Endothelial cell of umbilical vein (primary cell): Measurements from ENCODE around the gene FMNL3. TPM values are rescaled to one million over a fixed set of nuclear protein-coding genes. Genes with fewer than 3 reads are reported as not detected.

Experiments used
- BruUV-seq: library from RNA; stranded (reverse); fragments of 400-500 nt; replicated peaks from 2 replicates; lab custom pipeline; 2021; lab: Mats Ljungman, UMichigan
- CTCF ChIA-PET: fragments of 300-600, 350-600 bp; sonication (Branson Sonifier 250); formaldehyde crosslinking; loops from one replicate; lab custom pipeline; 2021; ENCODE audit warnings: antibody characterized with exemption, inconsistent platforms; lab: Charles Lee
- POLR2A ChIA-PET: fragments of 300-600, 350-600 bp; sonication (Branson Sonifier 250); formaldehyde crosslinking; loops from one replicate; lab custom pipeline; 2021; ENCODE audit warnings: antibody characterized with exemption, inconsistent platforms; lab: Charles Lee
- DNase-seq: peaks from one replicate; pipeline ENCODE4 v3.0.0-alpha.2; 2011; ENCODE audit warnings: low read depth, low spot score
- FAIRE-seq: peaks from 2 replicates; lab custom pipeline; 2011; peaks lifted over from hg19 to GRCh38; lab: Jason Lieb, UNC
- H2AFZ ChIP-seq: 2 replicates; pipeline ENCODE4 v1.6.0; 2012; ENCODE audit warnings: low read depth, low read length, control low read depth, inconsistent platforms
- H3K27ac ChIP-seq: 2 replicates; pipeline ENCODE4 v1.5.1; 2011; ENCODE audit warnings: low read depth, mild to moderate bottlenecking, control low read depth, low read length, moderate library complexity; ENCODE audit not compliant: insufficient read depth
- H3K27me3 ChIP-seq, 2 experiments: 2 replicates each; pipeline versions ENCODE4 v1.6.0 to v1.6.1; 2011; ENCODE audit warnings: low read length in 2 of 2, mixed read lengths in 1 of 2; ENCODE audit not compliant: control insufficient read depth in 2 of 2, insufficient read depth in 2 of 2
- H3K36me3 ChIP-seq, 2 experiments: 2 replicates in 1 of 2; 3 replicates in 1 of 2; pipeline ENCODE4 v1.5.1; 2011; ENCODE audit warnings: low read length in 2 of 2, mild to moderate bottlenecking in 1 of 2, moderate library complexity in 1 of 2; ENCODE audit not compliant: control insufficient read depth in 2 of 2, insufficient read depth in 2 of 2; ENCODE audit errors: extremely low read depth in 1 of 2
- H3K4me1 ChIP-seq: 3 replicates; pipeline ENCODE4 v1.5.1; 2011; ENCODE audit warnings: mild to moderate bottlenecking, low read length; ENCODE audit not compliant: control insufficient read depth, insufficient read depth; ENCODE audit errors: extremely low read depth
- H3K4me2 ChIP-seq: 2 replicates; pipeline ENCODE4 v1.6.1; 2011; ENCODE audit warnings: low read length, control low read depth, mixed read lengths; ENCODE audit not compliant: insufficient read depth
- H3K4me3 ChIP-seq, 3 experiments: fragments of 200-600 bp in 1 of 3; sonication (generic), shearing (Covaris generic) in 1 of 3; replicated peaks in 1 of 3; 2 replicates each; pipeline ENCODE4 v1.5.1; 2011 to 2016; ENCODE audit warnings: control low read depth in 3 of 3, low read length in 3 of 3, mild to moderate bottlenecking in 2 of 3, inconsistent platforms in 1 of 3, low read depth in 1 of 3, moderate library complexity in 1 of 3; ENCODE audit not compliant: insufficient read depth in 1 of 3
- H3K79me2 ChIP-seq: 2 replicates; pipeline ENCODE4 v1.6.0; 2012; ENCODE audit warnings: low read length, inconsistent platforms; ENCODE audit not compliant: control insufficient read depth, insufficient read depth
- H3K9ac ChIP-seq: replicated peaks from 2 replicates; pipeline ENCODE3; 2011; ENCODE audit warnings: low read length, control low read depth; ENCODE audit not compliant: insufficient read depth; ENCODE audit errors: extremely low read depth
- H3K9me1 ChIP-seq: replicated peaks from 3 replicates; pipeline ENCODE4 v1.6.0; 2011; ENCODE audit warnings: mild to moderate bottlenecking, low read length; ENCODE audit not compliant: control insufficient read depth, insufficient read depth; ENCODE audit errors: extremely low read depth
- H3K9me3 ChIP-seq: replicated peaks from 2 replicates; pipeline ENCODE4 v1.5.1; 2012; ENCODE audit warnings: low read length, inconsistent platforms; ENCODE audit not compliant: control insufficient read depth, insufficient read depth
- H4K20me1 ChIP-seq: replicated peaks from 2 replicates; pipeline ENCODE3; 2011; ENCODE audit warnings: mild to moderate bottlenecking, low read length; ENCODE audit not compliant: control insufficient read depth, insufficient read depth; ENCODE audit errors: extremely low read depth
- EZH2 ChIP-seq: IDR thresholded peaks from 2 replicates; pipeline ENCODE4 v1.6.1; 2012; ENCODE audit warnings: borderline replicate concordance, low read depth, mild to moderate bottlenecking, moderate library complexity, low read length, inconsistent platforms; ENCODE audit not compliant: severe bottlenecking
- FOS ChIP-seq: IDR thresholded peaks from 2 replicates; pipeline ENCODE4 v1.6.1; 2011; ENCODE audit warnings: mild to moderate bottlenecking, low read length, moderate library complexity, borderline replicate concordance; ENCODE audit not compliant: insufficient read depth
- GATA2 ChIP-seq: IDR thresholded peaks from 2 replicates; pipeline ENCODE4 v1.7.0; 2011; ENCODE audit warnings: low read depth, mild to moderate bottlenecking, moderate library complexity, mixed read lengths, low read length; ENCODE audit not compliant: insufficient read length, insufficient read depth
- JUN ChIP-seq: IDR thresholded peaks from 2 replicates; pipeline ENCODE4 v1.6.1; 2011; ENCODE audit warnings: borderline replicate concordance, low read depth; ENCODE audit not compliant: insufficient read length, insufficient read depth
- MYC ChIP-seq: IDR thresholded peaks from one replicate; pipeline ENCODE4 v1.6.1; 2011; ENCODE audit warnings: mild to moderate bottlenecking, low read depth, low read length
- POLR2A ChIP-seq: IDR thresholded peaks from 2 replicates; pipeline ENCODE4 v1.6.1; 2012; ENCODE audit warnings: low read depth, mild to moderate bottlenecking, control low read depth, low read length
- POLR2AphosphoS5 ChIP-seq: IDR thresholded peaks from 2 replicates; pipeline ENCODE4 v1.6.1; 2012; ENCODE audit warnings: low read depth, mild to moderate bottlenecking, control low read depth, low read length, moderate library complexity; ENCODE audit not compliant: insufficient read depth
- dilution Hi-C: fragments of 300-500 bp; cut with MboI; formaldehyde crosslinking; loops from one replicate; pipeline ENCODE4 v1.15.0; 2019; ENCODE audit warnings: low sequenced_read_pairs; ENCODE audit not compliant: extremely low pct_ligation_motif_present
- intact Hi-C: fragments of 100-400 bp; cut with micrococcal nuclease; formaldehyde crosslinking; loops from one replicate; pipeline ENCODE4 v1.10.0; 2022
- polyA plus RNA-seq, 4 experiments: library from polyadenylated mRNA; depleted of rRNA in 3 of 4; stranded (reverse) in 3 of 4; unstranded in 1 of 4; fragments of >200 nt; gene quantifications; 2 replicates each; pipeline versions ENCODE4 v1.2.1 to v1.2.3, GENCODE V29; 2011 to 2012; ENCODE audit warnings: missing spikeins in 1 of 4
- total RNA-seq: library from RNA; stranded (reverse); gene quantifications from 2 replicates; pipeline ENCODE4 v1.2.3, GENCODE V29; 2021
- TF ChIP-seq, protein P1 (sequence below), 2 donors: IDR thresholded peaks; 1 replicate in 1 of 2; 2 replicates in 1 of 2; pipeline ENCODE4 v1.5.1; 2011; ENCODE audit warnings: low read length in 2 of 2, mild to moderate bottlenecking in 2 of 2, moderate library complexity in 2 of 2, control low read depth in 1 of 2, inconsistent platforms in 1 of 2, low read depth in 1 of 2; ENCODE audit not compliant: insufficient read depth in 1 of 2; ENCODE audit errors: extremely low read depth in 1 of 2
- TF ChIP-seq, protein P2 (sequence below): IDR thresholded peaks from 2 replicates; pipeline ENCODE4 v1.6.1; 2011; ENCODE audit not compliant: insufficient read depth, insufficient read length

FMNL3 gene
- total and polyA plus RNA-seq, 2 donors (not counting 3 experiments of a cell fraction or from before 2014, with no cell fraction given) = 35.1 to 93.3 TPM

DNA sequence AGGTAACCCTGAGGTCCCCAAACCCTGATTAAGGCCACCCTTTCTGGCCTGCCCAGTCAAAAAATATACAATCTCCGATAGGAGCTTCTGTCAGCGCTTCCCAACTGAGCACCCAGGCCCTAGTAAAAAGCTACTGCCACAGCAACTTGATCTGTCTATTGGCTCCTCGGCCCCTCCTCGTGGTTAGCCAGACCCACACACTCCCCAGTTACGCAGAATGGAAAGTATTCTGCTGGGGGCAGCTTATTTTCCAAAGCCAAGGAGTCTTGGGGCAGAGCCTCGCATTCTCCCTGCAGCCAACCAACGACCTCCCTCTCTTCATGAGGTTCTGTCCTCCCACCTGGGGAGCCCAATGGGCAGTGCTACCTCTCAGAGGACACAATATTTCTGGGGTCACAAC lies 32.1 kb downstream of the FMNL3 start:
- peaks cover 56% of the 10 kb centered on the region for H3K79me2 ChIP-seq
- no peaks in the 10 kb centered on the region for H3K27me3 ChIP-seq
- BruUV-seq = no TSS peak
- peaks cover 45% of the 10 kb centered on the region for H3K4me1 ChIP-seq
- DNase-seq = no peak
- no peak overlapping the region for H2AFZ ChIP-seq
- FAIRE-seq = no peak
- no peaks in the 10 kb centered on the region for H3K36me3 ChIP-seq
- H3K9ac ChIP-seq = no peak overlapping the region
- no peaks in the 10 kb centered on the region for H4K20me1 ChIP-seq
- TF ChIP-seq, protein P1, sequence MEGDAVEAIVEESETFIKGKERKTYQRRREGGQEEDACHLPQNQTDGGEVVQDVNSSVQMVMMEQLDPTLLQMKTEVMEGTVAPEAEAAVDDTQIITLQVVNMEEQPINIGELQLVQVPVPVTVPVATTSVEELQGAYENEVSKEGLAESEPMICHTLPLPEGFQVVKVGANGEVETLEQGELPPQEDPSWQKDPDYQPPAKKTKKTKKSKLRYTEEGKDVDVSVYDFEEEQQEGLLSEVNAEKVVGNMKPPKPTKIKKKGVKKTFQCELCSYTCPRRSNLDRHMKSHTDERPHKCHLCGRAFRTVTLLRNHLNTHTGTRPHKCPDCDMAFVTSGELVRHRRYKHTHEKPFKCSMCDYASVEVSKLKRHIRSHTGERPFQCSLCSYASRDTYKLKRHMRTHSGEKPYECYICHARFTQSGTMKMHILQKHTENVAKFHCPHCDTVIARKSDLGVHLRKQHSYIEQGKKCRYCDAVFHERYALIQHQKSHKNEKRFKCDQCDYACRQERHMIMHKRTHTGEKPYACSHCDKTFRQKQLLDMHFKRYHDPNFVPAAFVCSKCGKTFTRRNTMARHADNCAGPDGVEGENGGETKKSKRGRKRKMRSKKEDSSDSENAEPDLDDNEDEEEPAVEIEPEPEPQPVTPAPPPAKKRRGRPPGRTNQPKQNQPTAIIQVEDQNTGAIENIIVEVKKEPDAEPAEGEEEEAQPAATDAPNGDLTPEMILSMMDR (IDR thresholded peaks at IDR 0.05; ENCODE audit: extremely low read depth in 1 of 2, insufficient read depth in 1 of 2, low read depth in 1 of 2, low read length in 2 of 2) = no peak
- TF ChIP-seq MYC (no peak), POLR2A (no peak)
- intact Hi-C loops = no loop called here
- no peaks in the 10 kb centered on the region for H3K9me1 ChIP-seq
- ChIA-PET POLR2A (interaction anchor here (3.4 kb wide), 1 partner anchor 12 kb away, joined by 21 read pairs; no protein-coding TSS in a partner anchor), CTCF (interaction anchor here (0.7 to 6.2 kb wide), 13 partner anchors 9 to 66 kb away, joined by 3 to 56 read pairs (median 9); partner anchors contain the start of gene TMBIM6)
- no peak overlapping the region for H3K4me2 ChIP-seq
- no peak overlapping the region for H3K4me3 ChIP-seq
- no peak overlapping the region for H3K27ac ChIP-seq
- H3K9me3 ChIP-seq = no peaks in the 10 kb centered on the region
- dilution Hi-C loops = no loop called here

DNA sequence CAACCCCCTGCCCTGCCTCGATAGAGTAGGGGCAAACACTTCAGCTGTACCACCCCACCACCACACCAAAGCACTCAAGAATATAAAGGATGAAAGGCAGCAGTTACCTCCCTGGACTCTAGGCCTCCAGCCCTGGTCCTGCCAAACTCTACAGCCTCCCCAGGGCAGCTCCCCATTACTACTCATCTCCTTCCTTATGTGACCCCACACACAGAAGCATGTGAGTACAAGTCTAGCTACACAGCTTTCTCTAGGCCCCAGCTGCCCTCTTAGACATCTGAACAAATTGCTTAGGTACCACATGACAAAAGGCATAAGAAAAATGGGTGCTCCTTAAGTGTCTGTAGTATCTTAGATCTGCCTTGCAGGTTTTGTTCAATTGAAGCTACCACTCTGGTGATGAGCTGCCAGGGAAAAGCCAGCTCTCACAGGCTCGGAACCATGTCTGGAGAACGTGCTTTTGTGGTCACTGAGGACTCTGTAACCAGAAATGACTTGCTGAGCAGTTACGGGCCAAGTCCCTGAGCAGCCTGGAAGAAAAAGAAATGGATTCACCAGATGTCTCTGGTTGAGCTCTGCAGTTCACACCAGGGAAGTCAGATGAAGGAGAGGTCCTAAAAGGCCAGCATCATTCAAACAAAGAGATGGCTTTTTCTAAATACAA lies 32.8 kb downstream of the FMNL3 start:
- peaks cover 45% of the 10 kb centered on the region for H3K4me1 ChIP-seq
- FAIRE-seq (peak; percentile 63), DNase-seq (no peak)
- intact Hi-C loops (no loop called here), dilution Hi-C loops (no loop called here)
- no peak overlapping the region for H3K4me3 ChIP-seq
- peak overlapping the region; percentile 74 for H3K9ac ChIP-seq
- POLR2A ChIA-PET = interaction anchor here (0.6 to 3.4 kb wide), 5 partner anchors 11 to 67 kb away, joined by 3 to 21 read pairs (median 6); partner anchors contain the start of gene TMBIM6
- no peak overlapping the region for H2AFZ ChIP-seq
- H3K4me2 ChIP-seq = peak overlapping the region; percentile 8
- no peaks in the 10 kb centered on the region for H4K20me1 ChIP-seq
- CTCF ChIA-PET = interaction anchor here (0.7 to 6.2 kb wide), 18 partner anchors 10 to 74 kb away, joined by 3 to 56 read pairs (median 9); partner anchors contain the start of genes FMNL3 and TMBIM6
- no peaks in the 10 kb centered on the region for H3K27me3 ChIP-seq
- no peaks in the 10 kb centered on the region for H3K9me3 ChIP-seq
- H3K9me1 ChIP-seq = no peaks in the 10 kb centered on the region
- no peaks in the 10 kb centered on the region for H3K36me3 ChIP-seq
- TF ChIP-seq GATA2 (no peak), POLR2A (no peak), FOS (no peak), POLR2AphosphoS5 (no peak), EZH2 (no peak), JUN (no peak), MYC (no peak)
- TF ChIP-seq, protein P2, sequence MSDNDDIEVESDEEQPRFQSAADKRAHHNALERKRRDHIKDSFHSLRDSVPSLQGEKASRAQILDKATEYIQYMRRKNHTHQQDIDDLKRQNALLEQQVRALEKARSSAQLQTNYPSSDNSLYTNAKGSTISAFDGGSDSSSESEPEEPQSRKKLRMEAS = no peak
- TF ChIP-seq, protein P1 (IDR thresholded peaks at IDR 0.05; ENCODE audit: extremely low read depth in 1 of 2, insufficient read depth in 1 of 2, low read depth in 1 of 2, low read length in 2 of 2) = no peak
- BruUV-seq = no TSS peak
- H3K79me2 ChIP-seq = peaks cover 60% of the 10 kb centered on the region
- peak overlapping the region; percentile 91 for H3K27ac ChIP-seq
